A673 (cell line): ENCODE measurements around the gene PIAS4.

Source experiments
- EZH2 ChIP-seq: fragments of 200-600 bp; sonication (generic); IDR thresholded peaks from 2 replicates; pipeline ENCODE4 v1.6.1; 2017; ENCODE audit warnings: borderline replicate concordance, low read depth, mild to moderate bottlenecking, mixed read lengths, antibody characterized with exemption, low read length; ENCODE audit not compliant: poor library complexity, severe bottlenecking
- TF ChIP-seq, protein P1 (sequence below): fragments of 300-800, 200-600 bp; sonication (generic); conservative IDR thresholded peaks from 2 replicates; pipeline ENCODE4 v1.5.1; 2017; ENCODE audit warnings: low read depth, mild to moderate bottlenecking, antibody characterized with exemption, low read length, moderate library complexity, mixed read lengths

DNA sequence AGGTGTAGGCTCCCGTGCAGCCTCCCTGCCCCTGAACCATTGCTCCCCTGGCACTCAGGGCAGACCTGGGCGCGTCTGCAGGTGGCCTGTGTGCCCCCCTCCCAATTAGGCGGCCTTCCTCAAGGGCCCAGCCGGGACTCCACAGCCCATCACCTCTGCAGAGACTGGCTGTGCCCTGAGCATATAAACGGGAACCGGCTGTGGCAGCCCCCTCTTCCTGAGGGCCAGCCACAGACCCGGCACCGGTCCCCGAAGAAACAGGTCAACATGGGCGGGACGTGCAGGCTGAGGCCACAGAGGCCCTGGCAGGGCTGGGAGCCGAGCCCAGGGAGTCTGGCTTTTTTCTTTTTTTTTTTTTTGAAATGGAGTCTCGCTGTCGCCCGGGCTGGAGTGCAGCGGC lies 12.0 kb downstream of the PIAS4 start:
- no peak for TF ChIP-seq EZH2
- TF ChIP-seq, protein P1, sequence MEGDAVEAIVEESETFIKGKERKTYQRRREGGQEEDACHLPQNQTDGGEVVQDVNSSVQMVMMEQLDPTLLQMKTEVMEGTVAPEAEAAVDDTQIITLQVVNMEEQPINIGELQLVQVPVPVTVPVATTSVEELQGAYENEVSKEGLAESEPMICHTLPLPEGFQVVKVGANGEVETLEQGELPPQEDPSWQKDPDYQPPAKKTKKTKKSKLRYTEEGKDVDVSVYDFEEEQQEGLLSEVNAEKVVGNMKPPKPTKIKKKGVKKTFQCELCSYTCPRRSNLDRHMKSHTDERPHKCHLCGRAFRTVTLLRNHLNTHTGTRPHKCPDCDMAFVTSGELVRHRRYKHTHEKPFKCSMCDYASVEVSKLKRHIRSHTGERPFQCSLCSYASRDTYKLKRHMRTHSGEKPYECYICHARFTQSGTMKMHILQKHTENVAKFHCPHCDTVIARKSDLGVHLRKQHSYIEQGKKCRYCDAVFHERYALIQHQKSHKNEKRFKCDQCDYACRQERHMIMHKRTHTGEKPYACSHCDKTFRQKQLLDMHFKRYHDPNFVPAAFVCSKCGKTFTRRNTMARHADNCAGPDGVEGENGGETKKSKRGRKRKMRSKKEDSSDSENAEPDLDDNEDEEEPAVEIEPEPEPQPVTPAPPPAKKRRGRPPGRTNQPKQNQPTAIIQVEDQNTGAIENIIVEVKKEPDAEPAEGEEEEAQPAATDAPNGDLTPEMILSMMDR: no peak
